NCI-H82 treated with DMSO at 0.1 percent for 48 hours (cell line): ENCODE results near the gene CLEC18C.
"Not testable (repeated sequence)": the region's sequence is repeated elsewhere in the genome, so short reads cannot be mapped to it uniquely, and the experiment has no call there.

Source experiments
- DNase-seq: peaks from one replicate; lab custom pipeline; 2025; ENCODE audit not compliant: unreplicated experiment; lab: John Stamatoyannopoulos, UW

CLEC18C gene

GRCh38 chr16:70158261-70158939 lies 15.2 kb upstream of the CLEC18C start:
- DNase-seq = no peak

DNA sequence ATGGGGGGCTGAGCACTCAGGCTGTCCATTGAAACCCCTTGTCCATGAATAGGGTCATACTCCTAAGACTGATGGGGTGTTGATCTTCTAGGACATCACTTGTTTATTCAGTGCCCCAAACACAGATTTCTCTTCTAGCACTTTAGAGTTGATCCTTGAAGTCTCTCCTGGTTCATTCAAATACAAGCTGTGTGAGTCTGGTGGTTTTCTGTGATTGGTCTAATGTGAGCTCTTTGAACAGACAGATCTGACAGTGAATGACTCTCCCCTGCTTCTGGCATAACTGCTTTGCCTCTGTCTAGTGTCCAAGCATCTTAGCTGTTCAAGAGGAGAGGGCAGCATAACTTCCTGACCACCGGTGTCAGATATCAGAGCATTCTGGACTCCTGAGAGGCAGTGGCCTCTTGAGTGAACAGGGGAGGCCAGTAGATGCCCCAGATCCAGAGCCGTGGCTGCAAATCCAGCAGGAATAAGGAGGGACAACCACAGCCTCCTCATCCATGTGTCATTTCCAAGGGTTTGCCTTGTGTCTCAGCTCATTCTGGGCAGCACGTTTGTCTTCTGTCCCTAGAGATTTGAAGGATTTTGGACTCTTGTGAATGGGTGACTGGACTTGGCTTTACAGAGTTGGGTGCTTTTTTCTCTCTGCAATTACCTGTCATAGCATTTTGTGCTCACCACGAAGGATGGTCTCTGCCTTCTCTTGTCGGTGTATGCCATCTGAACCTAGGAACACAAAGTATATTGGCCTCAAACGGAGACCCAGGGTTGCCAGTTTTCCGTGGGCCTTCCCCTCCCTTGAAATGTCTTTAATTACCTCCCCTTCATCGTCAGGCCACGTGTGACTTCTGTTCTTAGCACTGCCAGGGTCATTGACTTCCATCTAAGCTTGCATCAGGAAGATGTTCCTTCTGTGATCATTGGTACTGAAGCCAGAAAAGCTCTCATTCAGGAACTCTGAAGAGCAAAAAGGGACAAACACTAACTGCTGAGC lies 13.9 kb upstream of the CLEC18C start:
- no peak for DNase-seq

- no peak for DNase-seq
Measured at GRCh38 chr16:70160388-70160787, 13.2 kb upstream of the CLEC18C start.

GRCh38 chr16:70160821-70161220 lies 12.8 kb upstream of the CLEC18C start:
- DNase-seq = no peak

DNA sequence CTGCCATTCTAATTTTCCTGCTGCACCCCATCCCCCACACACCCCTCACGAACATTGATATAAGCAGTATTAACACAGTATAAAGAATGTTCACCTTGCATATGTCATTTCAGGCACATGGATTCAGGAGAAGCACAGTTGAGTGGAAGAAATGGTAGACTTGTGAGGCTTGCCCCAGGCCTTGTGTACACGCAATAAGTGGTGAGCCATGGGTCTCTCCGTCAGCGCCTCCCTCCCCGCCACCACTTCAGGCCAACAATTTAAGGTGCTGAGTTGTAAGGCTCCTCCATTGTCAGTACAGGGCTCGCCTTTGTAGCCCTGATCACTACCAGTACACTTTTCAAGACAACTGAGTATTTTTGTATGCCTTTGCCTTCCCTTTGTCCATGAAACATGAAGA lies 12.2 kb upstream of the CLEC18C start:
- no peak for DNase-seq

DNA sequence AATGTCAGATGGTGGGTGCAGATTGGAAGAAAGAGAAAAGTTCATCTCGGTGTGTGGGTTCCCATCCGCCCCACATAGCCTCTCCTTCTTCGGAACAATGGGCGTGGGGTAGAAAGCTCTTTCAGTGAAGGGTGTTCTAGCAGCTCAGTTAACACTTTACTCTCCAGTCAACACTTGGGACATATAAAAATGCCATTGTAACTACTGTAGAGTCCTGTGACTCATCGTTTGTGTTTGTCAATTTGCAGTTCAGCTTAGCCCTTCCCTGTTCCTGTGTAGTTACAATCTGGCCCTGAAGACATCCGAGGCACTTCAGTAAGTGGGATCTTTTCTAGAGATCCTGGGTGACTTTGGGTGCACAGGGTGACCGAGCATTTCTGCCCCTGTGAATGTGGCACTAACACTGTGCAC lies 11.5 kb upstream of the CLEC18C start:
- no peak for DNase-seq

DNA sequence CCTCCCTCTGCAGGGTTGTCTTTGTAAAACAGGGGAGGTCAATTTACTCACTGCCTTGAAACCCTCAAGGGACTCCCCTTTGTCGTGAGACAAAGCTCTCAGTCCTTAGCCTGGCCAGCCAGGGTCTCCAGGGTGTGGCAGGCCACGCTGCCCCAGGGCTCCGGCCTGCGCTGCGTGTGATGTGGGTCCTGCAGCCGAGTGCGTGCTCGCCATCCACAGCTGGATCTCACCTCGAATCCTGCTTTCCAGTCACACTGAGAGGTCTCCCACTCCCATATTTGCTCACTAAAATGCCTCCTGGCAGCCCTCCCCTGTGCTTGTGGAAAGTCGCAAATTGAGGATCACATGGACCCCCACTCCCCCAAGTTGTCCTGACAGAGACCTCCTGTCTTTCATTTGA lies 10.0 kb upstream of the CLEC18C start:
- no peak for DNase-seq

- DNase-seq = not testable (repeated sequence)
Measured at GRCh38 chr16:70166688-70167087, 6.9 kb upstream of the CLEC18C start.

DNA sequence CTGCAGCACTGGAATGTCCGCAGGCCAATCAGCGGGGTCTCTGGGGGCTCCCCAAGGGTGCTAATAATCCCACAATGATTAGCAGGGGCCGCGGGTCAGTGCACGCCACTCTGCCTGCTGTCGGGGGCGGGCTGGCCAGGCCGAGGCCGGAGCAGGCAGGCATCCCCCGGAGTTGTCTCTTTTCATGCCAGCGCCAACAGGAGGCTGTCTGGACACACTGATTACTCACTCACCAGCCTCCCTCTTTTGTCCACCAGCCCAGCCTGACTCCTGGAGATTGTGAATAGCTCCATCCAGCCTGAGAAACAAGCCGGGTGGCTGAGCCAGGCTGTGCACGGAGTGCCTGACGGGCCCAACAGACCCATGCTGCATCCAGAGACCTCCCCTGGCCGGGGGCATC lies 329 bp downstream of the CLEC18C start:
- not testable (repeated sequence) for DNase-seq

GRCh38 chr16:70174387-70174932 lies 873 bp downstream of the CLEC18C start:
- DNase-seq = not testable (repeated sequence)

- not testable (repeated sequence) for DNase-seq
Measured at GRCh38 chr16:70187858-70188607, 14.4 kb downstream of the CLEC18C start.

DNA sequence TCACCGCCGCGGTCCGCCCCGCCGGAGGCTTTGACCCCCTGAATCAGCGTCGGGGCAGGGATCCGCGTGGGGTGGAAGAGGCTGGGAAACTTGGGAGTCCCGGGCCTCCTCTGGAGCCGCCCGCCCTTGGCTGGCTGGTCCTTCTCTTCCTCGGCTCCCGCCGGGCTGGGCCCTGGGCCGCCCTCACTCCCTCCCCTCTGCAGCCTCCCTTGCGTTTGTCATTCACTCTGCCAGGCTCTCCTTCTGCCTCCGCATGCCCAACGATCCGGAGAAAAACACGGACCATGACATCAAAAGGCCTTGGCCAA lies 15.0 kb downstream of the CLEC18C start:
- DNase-seq = not testable (repeated sequence)

DNA sequence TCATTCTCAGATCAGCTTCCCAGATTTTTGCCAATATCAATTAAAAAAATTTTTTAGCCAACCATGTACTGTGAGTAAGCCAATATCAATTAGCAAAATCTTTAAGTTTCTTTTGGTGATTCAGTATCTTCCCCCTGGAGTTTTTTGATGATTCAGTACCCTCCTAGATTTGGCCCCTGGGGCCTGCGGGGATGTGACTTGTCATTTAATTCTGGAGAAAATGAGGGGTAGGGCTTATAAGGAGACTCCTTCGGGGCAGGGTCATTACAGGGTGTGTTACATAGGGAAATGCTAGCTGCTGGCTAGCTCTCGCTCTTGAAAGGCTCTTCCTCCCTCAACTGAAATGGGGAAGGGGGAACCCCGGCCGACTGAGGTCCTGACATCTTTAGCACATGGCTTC lies 17.0 kb downstream of the CLEC18C start:
- not testable (repeated sequence) for DNase-seq

- not testable (repeated sequence) for DNase-seq
Measured at GRCh38 chr16:70196683-70197300, 23.2 kb downstream of the CLEC18C start.

DNA sequence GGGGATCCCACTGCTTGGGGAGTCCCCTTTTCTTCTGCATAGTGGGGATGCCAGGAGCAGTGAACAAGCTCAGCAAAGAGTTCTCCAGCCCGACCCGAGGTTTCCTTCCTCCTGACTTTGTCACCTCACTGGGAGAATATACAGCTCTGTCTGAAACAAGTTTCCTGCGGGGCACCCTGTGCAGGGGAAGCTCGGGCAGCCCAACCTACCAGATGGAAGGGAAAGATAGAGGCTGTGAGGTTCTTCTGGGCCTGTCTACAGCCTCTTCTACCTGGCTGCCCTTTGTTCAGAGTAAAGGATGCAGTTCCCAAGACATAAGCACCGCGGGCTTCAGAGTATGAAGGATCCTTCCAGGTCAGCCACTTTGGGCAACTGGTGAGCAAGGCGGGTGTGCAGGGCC lies 24.0 kb downstream of the CLEC18C start:
- DNase-seq = not testable (repeated sequence)

DNA sequence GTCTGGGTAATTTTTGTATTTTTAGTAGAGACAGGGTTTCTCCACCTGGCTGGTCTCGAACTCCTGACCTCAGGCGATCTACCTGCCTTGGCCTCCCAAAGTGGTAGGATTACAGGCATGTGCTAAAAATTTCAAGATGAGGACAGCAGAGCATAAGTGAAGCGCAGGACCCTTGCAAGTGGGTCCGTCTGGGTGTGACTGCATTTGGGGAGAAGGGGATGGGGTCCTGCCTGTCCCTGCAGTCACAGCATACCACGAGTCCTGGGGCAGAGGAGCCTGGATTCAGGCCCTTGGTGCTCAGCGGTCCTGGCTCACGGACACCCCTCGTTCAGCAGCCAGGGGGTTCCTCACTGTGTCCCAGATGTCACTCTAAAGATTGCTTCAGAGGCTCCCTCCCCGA lies 24.6 kb downstream of the CLEC18C start:
- not testable (repeated sequence) for DNase-seq

- DNase-seq = not testable (repeated sequence)
Measured at GRCh38 chr16:70198666-70199065, 25.1 kb downstream of the CLEC18C start.

- DNase-seq = not testable (repeated sequence)
Measured at GRCh38 chr16:70199170-70199569, 25.6 kb downstream of the CLEC18C start.

DNA sequence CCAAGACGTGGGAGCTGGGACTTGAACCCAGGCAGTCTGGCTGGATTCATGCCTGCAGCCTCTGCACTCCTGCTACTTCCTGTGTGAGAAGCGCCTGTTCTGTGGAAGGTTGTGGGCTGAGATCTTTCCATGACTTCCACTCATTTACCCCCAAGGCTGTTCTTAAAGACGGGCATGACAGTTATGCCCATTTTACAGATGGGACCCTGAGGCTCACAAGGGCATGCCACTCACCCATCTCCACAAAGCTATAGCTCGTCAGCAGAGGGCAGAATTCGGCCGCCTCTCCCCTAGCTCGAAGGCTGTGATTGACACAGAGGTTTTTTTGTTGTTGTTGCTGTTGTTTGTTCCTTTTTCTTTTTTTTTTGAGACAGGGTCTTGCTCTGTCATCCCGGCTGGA lies 26.5 kb downstream of the CLEC18C start:
- not testable (repeated sequence) for DNase-seq

DNA sequence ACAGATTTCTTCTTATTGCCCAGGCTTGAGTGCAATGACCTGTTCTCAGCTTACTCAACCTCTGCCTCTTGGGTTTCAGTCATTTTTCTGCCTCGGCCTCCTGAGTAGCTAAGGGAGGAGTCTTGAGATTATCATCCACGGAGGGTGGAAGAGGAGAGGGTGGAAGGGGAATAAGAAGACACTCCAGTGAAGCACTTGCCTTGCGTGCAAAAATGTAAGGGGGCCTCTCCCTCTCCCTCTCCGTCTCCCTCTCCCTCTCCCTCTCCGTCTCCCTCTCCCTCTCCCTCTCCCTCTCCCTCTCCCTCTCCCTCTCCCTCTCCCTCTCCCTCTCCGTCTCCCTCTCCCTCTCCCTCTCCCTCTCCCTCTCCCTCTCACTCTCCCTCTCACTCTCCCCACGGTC lies 29.9 kb downstream of the CLEC18C start:
- DNase-seq = not testable (repeated sequence)

DNA sequence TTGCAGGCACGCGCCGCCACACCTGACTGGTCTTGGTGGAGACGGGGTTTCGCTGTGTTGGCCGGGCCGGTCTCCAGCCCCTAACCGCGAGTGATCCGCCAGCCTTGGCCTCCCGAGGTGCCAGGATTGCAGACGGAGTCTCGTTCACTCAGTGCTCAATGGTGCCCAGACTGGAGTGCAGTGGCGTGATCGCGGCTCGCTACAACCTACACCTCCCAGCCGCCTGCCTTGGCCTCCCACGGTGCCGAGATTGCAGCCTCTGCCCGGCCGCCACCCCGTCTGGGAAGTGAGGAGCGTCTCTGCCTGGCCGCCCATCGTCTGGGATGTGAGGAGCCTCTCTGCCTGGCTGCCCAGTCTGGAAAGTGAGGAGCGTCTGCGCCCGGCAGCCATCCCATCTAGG lies 30.4 kb downstream of the CLEC18C start:
- not testable (repeated sequence) for DNase-seq
